Neural progenitor cell (in vitro differentiated cells): ENCODE measurements around the gene RPL35A. TPM values are rescaled to one million over a fixed set of nuclear protein-coding genes. Genes with fewer than 3 reads are reported as not detected.
A peak's percentile ranks its signal among the peaks of the same experiment; 100 is the strongest.

Experiments
- DNase-seq: peaks from one replicate; pipeline ENCODE4 v3.0.0-alpha.2; 2016; ENCODE audit warnings: low spot score
- H2AFZ ChIP-seq: fragments of 200-600 bp; sonication (generic); replicated peaks from 2 replicates; pipeline ENCODE4 v1.6.1; 2016; ENCODE audit warnings: antibody characterized with exemption
- H3F3A ChIP-seq: fragments of 200-600 bp; sonication (generic); 2 replicates; pipeline ENCODE4 v1.6.1; 2016; ENCODE audit warnings: antibody characterized with exemption, low read depth
- H3K27ac ChIP-seq: fragments of 200-600 bp; sonication (generic); 2 replicates; pipeline ENCODE4 v1.5.1; 2016; ENCODE audit warnings: mild to moderate bottlenecking
- H3K27me3 ChIP-seq: fragments of 200-600 bp; sonication (generic); 2 replicates; pipeline ENCODE4 v1.6.1; 2016; ENCODE audit warnings: mild to moderate bottlenecking, moderate library complexity
- H3K36me3 ChIP-seq: fragments of 200-600 bp; sonication (generic); 2 replicates; pipeline ENCODE4 v1.5.1; 2016
- H3K4me1 ChIP-seq: fragments of 200-600 bp; sonication (generic); 2 replicates; pipeline ENCODE4 v1.6.1; 2016; ENCODE audit warnings: mixed run types
- H3K4me2 ChIP-seq: fragments of 200-600 bp; sonication (generic); 2 replicates; pipeline ENCODE4 v1.6.1; 2016
- H3K4me3 ChIP-seq: fragments of 200-600 bp; sonication (generic); 2 replicates; pipeline ENCODE4 v1.5.1; 2016
- H3K79me2 ChIP-seq: fragments of 200-600 bp; sonication (generic); 2 replicates; pipeline ENCODE4 v1.6.1; 2016; ENCODE audit warnings: low read depth
- H3K9ac ChIP-seq: fragments of 200-600 bp; sonication (generic); 2 replicates; pipeline ENCODE4 v1.6.1; 2016
- H3K9me3 ChIP-seq: fragments of 200-600 bp; sonication (generic); 2 replicates; pipeline ENCODE4 v1.5.1; 2016; ENCODE audit warnings: low read depth
- H4K20me1 ChIP-seq: fragments of 200-600 bp; sonication (generic); 2 replicates; pipeline ENCODE4 v1.6.1; 2016; ENCODE audit warnings: low read depth
- H3K27ac Mint-ChIP-seq: 3 replicates; pipeline ENCODE4 v1.8.0; 2021; ENCODE audit warnings: mixed read lengths
- H3K27me3 Mint-ChIP-seq: 2 replicates; pipeline ENCODE4 v1.8.0; 2022; ENCODE audit warnings: low read depth, mild to moderate bottlenecking, inconsistent platforms, moderate library complexity, mixed read lengths; ENCODE audit not compliant: insufficient read depth
- H3K36me3 Mint-ChIP-seq: 3 replicates; pipeline ENCODE4 v1.8.0; 2021; ENCODE audit warnings: mixed read lengths
- H3K4me1 Mint-ChIP-seq: 3 replicates; pipeline ENCODE4 v1.8.0; 2021; ENCODE audit warnings: mixed read lengths
- H3K4me3 Mint-ChIP-seq: 3 replicates; pipeline ENCODE4 v1.8.0; 2021; ENCODE audit warnings: mild to moderate bottlenecking, moderate library complexity, mixed read lengths
- H3K9me3 Mint-ChIP-seq: 3 replicates; pipeline ENCODE4 v1.8.0; 2020; ENCODE audit warnings: mixed read lengths
- CTCF ChIP-seq: fragments of 200-600 bp; sonication (generic); IDR thresholded peaks from 2 replicates; pipeline ENCODE4 v1.5.1; 2017; ENCODE audit warnings: antibody characterized with exemption, mild to moderate bottlenecking
- EZH2 ChIP-seq: fragments of 200-600 bp; sonication (generic); IDR thresholded peaks from 2 replicates; pipeline ENCODE4 v1.6.1; 2017; ENCODE audit warnings: antibody characterized with exemption, mild to moderate bottlenecking, moderate library complexity
- EZH2phosphoT487 ChIP-seq: fragments of 200-600 bp; sonication (generic); IDR thresholded peaks from 2 replicates; pipeline ENCODE4 v1.6.1; 2017; ENCODE audit warnings: antibody characterized with exemption
- total RNA-seq: library from RNA; depleted of rRNA; stranded (reverse); fragments of >200 nt; gene quantifications from 2 replicates; pipeline ENCODE4 v1.2.3, GENCODE V29; 2015; ENCODE audit warnings: low replicate concordance

Gene RPL35A
- total RNA-seq, 1 donor from 2014 or later: 1,573 TPM

- H3K27ac ChIP-seq: no peak within 1 kb of the TSS
- peaks cover 15% of the 10 kb centered on the region for H3K4me1 ChIP-seq
These were observed 10.1 kb downstream of the RPL35A start, which contains the start of gene LMLN for GRCh38 chr3:197959891-197960693. Gene LMLN (plus strand): TSS chr3:197960217. CDS start chr3:197960246, 29 bp downstream.

GRCh38 chr3:197960694-197961581, 10.9 kb downstream of the RPL35A start:
- Histone ChIP-seq H3K4me3 (peak overlapping the region; percentile 72), H3F3A (peaks cover 38% of the 10 kb centered on the region), H3K9me3 (no peaks in the 10 kb centered on the region), H3K79me2 (no peaks in the 10 kb centered on the region), H3K27me3 (peaks cover 13% of the 10 kb centered on the region), H3K36me3 (no peaks in the 10 kb centered on the region), H3K4me1 (peaks cover 15% of the 10 kb centered on the region), H2AFZ (peak overlapping the region; percentile 44), H3K9ac (peak overlapping the region; percentile 12), H3K27ac (no peak overlapping the region), H3K4me2 (peak overlapping the region; percentile 82), H4K20me1 (peaks cover 11% of the 10 kb centered on the region)
- Mint-ChIP-seq H3K36me3 (peaks cover 4% of the 10 kb centered on the region), H3K27me3 (peaks cover 2% of the 10 kb centered on the region), H3K4me3 (peak overlapping the region; percentile 87), H3K9me3 (peaks cover 1% of the 10 kb centered on the region), H3K4me1 (peaks cover 29% of the 10 kb centered on the region), H3K27ac (peak overlapping the region; percentile 18)
- DNase-seq: no peak
- TF ChIP-seq EZH2 (no peak), EZH2phosphoT487 (no peak), CTCF (no peak)

More at GRCh38 chr3:197959891-197960693, 10.1 kb downstream of the RPL35A start, which contains the start of gene LMLN:
- Mint-ChIP-seq H3K4me3 (peak within 1 kb of the TSS; percentile 87), H3K4me1 (peaks cover 29% of the 10 kb centered on the region), H3K9me3 (no peaks in the 10 kb centered on the region), H3K27me3 (peaks cover 4% of the 10 kb centered on the region), H3K36me3 (peaks cover 4% of the 10 kb centered on the region), H3K27ac (peak within 1 kb of the TSS; percentile 8)
- peak; percentile 97 for DNase-seq
- Histone ChIP-seq H3K9me3 (no peaks in the 10 kb centered on the region), H3K9ac (peak within 1 kb of the TSS; percentile 12), H3K4me3 (peak within 1 kb of the TSS; percentile 72), H3K4me2 (peak within 1 kb of the TSS; percentile 82), H2AFZ (peak within 1 kb of the TSS; percentile 44), H4K20me1 (peaks cover 20% of the 10 kb centered on the region), H3K36me3 (peaks cover under 1% of the 10 kb centered on the region), H3K79me2 (no peaks in the 10 kb centered on the region), H3F3A (peaks cover 47% of the 10 kb centered on the region), H3K27me3 (peaks cover 13% of the 10 kb centered on the region)
- TF ChIP-seq CTCF (no peak), EZH2phosphoT487 (no peak), EZH2 (no peak)

- no peak overlapping the region for H3K4me2 ChIP-seq
- peak overlapping the region; percentile 37 for H3K4me3 Mint-ChIP-seq
- no peak overlapping the region for H3K27ac ChIP-seq
- H3K27me3 Mint-ChIP-seq: peaks cover 2% of the 10 kb centered on the region
- H3K9me3 ChIP-seq: no peaks in the 10 kb centered on the region
- peaks cover 29% of the 10 kb centered on the region for H3K4me1 Mint-ChIP-seq
- H3K27ac Mint-ChIP-seq: no peak overlapping the region
- H3K4me3 ChIP-seq: no peak overlapping the region
- H3K9me3 Mint-ChIP-seq: peaks cover 5% of the 10 kb centered on the region
- peaks cover 4% of the 10 kb centered on the region for H3K36me3 Mint-ChIP-seq
- no peaks in the 10 kb centered on the region for H3K36me3 ChIP-seq
- peaks cover 32% of the 10 kb centered on the region for H3F3A ChIP-seq
- no peak for DNase-seq
- H3K4me1 ChIP-seq: peaks cover 15% of the 10 kb centered on the region
- H2AFZ ChIP-seq: no peak overlapping the region
- peaks cover 5% of the 10 kb centered on the region for H4K20me1 ChIP-seq
- TF ChIP-seq EZH2phosphoT487 (no peak), EZH2 (no peak), CTCF (no peak)
- peaks cover 13% of the 10 kb centered on the region for H3K27me3 ChIP-seq
- no peak overlapping the region for H3K9ac ChIP-seq
- no peaks in the 10 kb centered on the region for H3K79me2 ChIP-seq
These were observed 11.6 kb downstream of the RPL35A start for GRCh38 chr3:197961582-197961945.
